AG04449 (cell line): Measurements from ENCODE around the gene SLC35G3.
"Not testable (repeated sequence)": the region's sequence is repeated elsewhere in the genome, so short reads cannot be mapped to it uniquely, and the experiment has no call there.

ENCODE experiments used
- CTCF ChIA-PET: fragments of 350-600 bp; formaldehyde crosslinking; extraction: SDS; loops from one replicate; lab custom pipeline; 2021; ENCODE audit warnings: antibody characterized with exemption; lab: Yijun Ruan, JAX
- POLR2A ChIA-PET: fragments of 400-600, 350-600 bp; formaldehyde crosslinking; extraction: SDS; loops from one replicate; lab custom pipeline; 2020; ENCODE audit warnings: antibody characterized with exemption, inconsistent platforms; lab: Yijun Ruan, JAX
- DNase-seq: peaks from one replicate; pipeline ENCODE4 v3.0.0-alpha.2; 2010; ENCODE audit warnings: low read depth, low spot score
- H3K4me3 ChIP-seq: 2 replicates; pipeline ENCODE4 v1.5.1; 2011; ENCODE audit warnings: low read depth, mild to moderate bottlenecking, control low read depth, low read length
- TF ChIP-seq, protein P1 (sequence below): IDR thresholded peaks from one replicate; pipeline ENCODE4 v1.5.1; 2011; ENCODE audit warnings: mild to moderate bottlenecking, moderate library complexity, low read length, control low read depth, inconsistent platforms; ENCODE audit not compliant: insufficient read depth; ENCODE audit errors: missing control alignments

SLC35G3 gene

GRCh38 chr17:35214192-35214591 lies 20.0 kb upstream of the SLC35G3 start:
- no peak overlapping the region for H3K4me3 ChIP-seq
- TF ChIP-seq, protein P1, sequence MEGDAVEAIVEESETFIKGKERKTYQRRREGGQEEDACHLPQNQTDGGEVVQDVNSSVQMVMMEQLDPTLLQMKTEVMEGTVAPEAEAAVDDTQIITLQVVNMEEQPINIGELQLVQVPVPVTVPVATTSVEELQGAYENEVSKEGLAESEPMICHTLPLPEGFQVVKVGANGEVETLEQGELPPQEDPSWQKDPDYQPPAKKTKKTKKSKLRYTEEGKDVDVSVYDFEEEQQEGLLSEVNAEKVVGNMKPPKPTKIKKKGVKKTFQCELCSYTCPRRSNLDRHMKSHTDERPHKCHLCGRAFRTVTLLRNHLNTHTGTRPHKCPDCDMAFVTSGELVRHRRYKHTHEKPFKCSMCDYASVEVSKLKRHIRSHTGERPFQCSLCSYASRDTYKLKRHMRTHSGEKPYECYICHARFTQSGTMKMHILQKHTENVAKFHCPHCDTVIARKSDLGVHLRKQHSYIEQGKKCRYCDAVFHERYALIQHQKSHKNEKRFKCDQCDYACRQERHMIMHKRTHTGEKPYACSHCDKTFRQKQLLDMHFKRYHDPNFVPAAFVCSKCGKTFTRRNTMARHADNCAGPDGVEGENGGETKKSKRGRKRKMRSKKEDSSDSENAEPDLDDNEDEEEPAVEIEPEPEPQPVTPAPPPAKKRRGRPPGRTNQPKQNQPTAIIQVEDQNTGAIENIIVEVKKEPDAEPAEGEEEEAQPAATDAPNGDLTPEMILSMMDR, result no peak
- CTCF ChIA-PET, result no interaction called here
- DNase-seq, result no peak
- POLR2A ChIA-PET, result no interaction called here

- POLR2A ChIA-PET, result no interaction called here
- TF ChIP-seq, protein P1, result no peak
- CTCF ChIA-PET, result no interaction called here
- H3K4me3 ChIP-seq, result no peak overlapping the region
- DNase-seq, result no peak
Measured at GRCh38 chr17:35213412-35213940, 19.3 kb upstream of the SLC35G3 start.

DNA sequence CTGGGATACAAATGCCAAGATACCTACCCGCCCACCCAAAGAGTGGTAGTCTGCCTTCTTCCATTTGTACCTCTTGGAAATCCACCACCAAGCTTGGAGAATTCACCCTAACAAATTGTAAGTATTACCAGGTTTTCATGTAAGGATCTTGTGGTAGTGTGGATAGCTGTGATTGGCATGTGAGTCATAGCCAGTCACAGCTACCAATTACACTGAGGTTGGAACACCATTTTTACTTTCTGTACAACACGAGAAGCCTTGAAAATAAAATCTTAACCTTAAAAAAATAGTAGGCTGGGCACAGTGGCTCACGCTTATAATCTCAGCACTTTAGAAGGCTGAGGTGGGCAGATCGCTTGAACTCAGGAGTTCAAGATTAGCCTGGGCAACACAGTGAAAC lies 18.5 kb upstream of the SLC35G3 start:
- no peak overlapping the region for H3K4me3 ChIP-seq
- DNase-seq, result no peak
- POLR2A ChIA-PET, result no interaction called here
- CTCF ChIA-PET, result no interaction called here
- TF ChIP-seq, protein P1, result no peak

- TF ChIP-seq, protein P1, result no peak
- POLR2A ChIA-PET, result no interaction called here
- DNase-seq, result no peak
- CTCF ChIA-PET, result no interaction called here
- H3K4me3 ChIP-seq, result no peak overlapping the region
Measured at GRCh38 chr17:35210741-35211140, 16.5 kb upstream of the SLC35G3 start.

DNA sequence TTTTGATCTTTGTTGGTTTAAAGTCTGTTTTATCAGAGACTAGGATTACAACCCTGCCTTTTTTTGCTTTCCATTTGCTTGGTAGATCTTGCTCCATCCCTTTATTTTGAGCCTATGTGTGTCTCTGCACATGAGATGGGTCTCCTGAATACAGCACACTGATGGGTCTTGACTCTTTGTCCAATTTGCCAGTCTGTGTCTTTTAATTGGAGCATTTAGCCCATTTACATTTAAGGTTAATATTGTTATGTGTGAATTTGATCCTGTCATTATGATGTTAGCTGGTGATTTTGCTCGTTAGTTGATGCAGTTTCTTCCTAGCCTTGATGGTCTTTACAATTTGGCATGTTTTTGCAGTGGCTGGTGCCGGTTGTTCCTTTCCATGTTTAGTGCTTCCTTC lies 8.4 kb upstream of the SLC35G3 start:
- CTCF ChIA-PET, POLR2A ChIA-PET, H3K4me3 ChIP-seq, DNase-seq: not testable (repeated sequence)

DNA sequence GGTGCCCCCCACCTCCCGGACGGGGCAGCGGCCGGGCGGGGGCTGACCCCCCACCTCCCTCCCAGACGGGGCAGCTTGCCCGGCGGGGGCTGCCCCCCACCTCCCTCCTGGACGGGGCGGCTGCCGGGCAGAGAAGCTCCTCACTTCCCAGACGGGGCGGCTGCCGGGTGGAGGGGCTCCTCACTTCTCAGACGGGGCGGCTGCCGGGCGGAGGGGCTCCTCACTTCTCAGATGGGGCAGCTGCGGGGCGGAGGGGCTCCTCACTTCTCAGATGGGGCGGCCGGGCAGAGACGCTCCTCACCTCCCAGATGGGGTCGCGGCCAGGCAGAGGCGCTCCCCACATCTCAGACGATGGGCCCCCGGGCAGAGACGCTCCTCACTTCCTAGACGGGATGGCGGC lies 869 bp upstream of the SLC35G3 start:
- DNase-seq, CTCF ChIA-PET: not testable (repeated sequence)

DNA sequence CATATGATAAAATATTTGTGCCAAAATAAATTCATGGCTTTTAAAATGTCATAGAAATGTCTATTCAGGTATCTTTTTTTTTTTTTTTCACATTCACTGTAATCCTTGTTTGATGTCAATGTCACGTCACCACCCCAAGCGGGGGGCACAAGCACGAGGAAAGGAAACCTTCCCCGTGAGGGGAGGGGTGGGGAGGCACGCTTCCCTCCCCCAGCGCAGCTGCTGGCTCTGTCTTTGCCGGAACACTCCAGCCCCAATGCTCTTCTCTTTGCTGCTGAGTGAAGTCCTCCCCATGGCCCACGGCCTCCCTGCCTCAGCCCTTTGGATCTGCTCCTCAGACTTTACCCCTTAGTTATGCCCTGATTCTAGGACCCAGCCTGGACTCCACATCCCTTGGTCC lies 1.5 kb downstream of the SLC35G3 start:
- POLR2A ChIA-PET, result no interaction called here
- TF ChIP-seq, protein P1, result no peak
- CTCF ChIA-PET, result no interaction called here
- H3K4me3 ChIP-seq, result no peak overlapping the region
- DNase-seq, result no peak

More for the DNA sequence above, 869 bp upstream of the SLC35G3 start:
- H3K4me3 ChIP-seq, POLR2A ChIA-PET: not testable (repeated sequence)
